OCI-LY1 (cell line): ENCODE measurements around the gene SPATA32.

ENCODE experiments used
- H2AFZ ChIP-seq: fragments of 200-600 bp; sonication (generic), shearing (Covaris generic); 2 replicates; pipeline ENCODE4 v1.6.0; 2014; ENCODE audit warnings: antibody characterized with exemption, mild to moderate bottlenecking, low read length
- H3F3A ChIP-seq: fragments of 200-600 bp; sonication (generic), shearing (Covaris generic); 2 replicates; pipeline ENCODE4 v1.6.0; 2014; ENCODE audit warnings: mild to moderate bottlenecking, antibody characterized with exemption, low read length, moderate library complexity; ENCODE audit not compliant: insufficient read depth
- H3K27ac ChIP-seq: fragments of 200-600 bp; sonication (generic); 2 replicates; pipeline ENCODE4 v1.5.1; 2014; ENCODE audit warnings: low read length, mixed run types, mild to moderate bottlenecking, low read depth; ENCODE audit not compliant: poor library complexity, severe bottlenecking
- H3K27me3 ChIP-seq: fragments of 200-600 bp; sonication (generic); 2 replicates; pipeline ENCODE4 v1.6.0; 2014; ENCODE audit warnings: antibody characterized with exemption, mild to moderate bottlenecking, low read length, moderate library complexity; ENCODE audit not compliant: insufficient read depth
- H3K36me3 ChIP-seq: fragments of 200-600 bp; sonication (generic); 2 replicates; pipeline ENCODE4 v1.6.1; 2014; ENCODE audit warnings: mild to moderate bottlenecking, antibody characterized with exemption, low read length, moderate library complexity, mixed read lengths; ENCODE audit not compliant: insufficient read depth
- H3K4me1 ChIP-seq: fragments of 200-600 bp; sonication (generic); 2 replicates; pipeline ENCODE4 v1.5.1; 2014; ENCODE audit warnings: mild to moderate bottlenecking, low read length, moderate library complexity; ENCODE audit not compliant: insufficient read depth, severe bottlenecking
- H3K4me2 ChIP-seq: fragments of 200-600 bp; sonication (generic), shearing (Covaris generic); 2 replicates; pipeline ENCODE4 v1.6.1; 2014; ENCODE audit warnings: low read length
- H3K4me3 ChIP-seq: fragments of 200-600 bp; sonication (generic); 2 replicates; pipeline ENCODE4 v1.5.1; 2014; ENCODE audit warnings: low read length, low read depth, mild to moderate bottlenecking, mixed read lengths; ENCODE audit not compliant: poor library complexity, severe bottlenecking
- H3K79me2 ChIP-seq: fragments of 200-600 bp; shearing (Covaris generic); 2 replicates; pipeline ENCODE4 v1.6.1; 2016; ENCODE audit warnings: mixed run types, low read length, mixed read lengths; ENCODE audit not compliant: insufficient read depth
- H3K9ac ChIP-seq: fragments of 200-600 bp; sonication (generic), shearing (Covaris generic); 2 replicates; pipeline ENCODE4 v1.6.1; 2014; ENCODE audit warnings: mild to moderate bottlenecking, low read length, mixed read lengths
- H3K9me2 ChIP-seq: fragments of 200-600 bp; sonication (generic), shearing (Covaris generic); 2 replicates; pipeline ENCODE4 v1.6.1; 2014; ENCODE audit warnings: low read depth, mild to moderate bottlenecking, low read length, mixed read lengths
- H3K9me3 ChIP-seq: fragments of 200-600 bp; shearing (Covaris generic); 2 replicates; pipeline ENCODE4 v1.6.1; 2014; ENCODE audit warnings: low read length, mixed read lengths
- H4K20me1 ChIP-seq: fragments of 200-600 bp; sonication (generic), shearing (Covaris generic); 2 replicates; pipeline ENCODE4 v1.6.0; 2016; ENCODE audit warnings: mild to moderate bottlenecking, low read length; ENCODE audit not compliant: insufficient read depth
- CTCF ChIP-seq: fragments of 200-600 bp; sonication (generic), shearing (Covaris generic); IDR thresholded peaks from 2 replicates; pipeline ENCODE4 v1.5.1; 2017; ENCODE audit warnings: mild to moderate bottlenecking, antibody characterized with exemption, low read length, moderate library complexity, mixed read lengths
- EZH2 ChIP-seq: fragments of 200-600 bp; sonication (generic), shearing (Covaris generic); IDR thresholded peaks from 2 replicates; pipeline ENCODE4 v1.8.0; 2017; ENCODE audit warnings: borderline replicate concordance, mixed run types, mild to moderate bottlenecking, antibody characterized with exemption, low read length, moderate library complexity, mixed read lengths

The SPATA32 gene

GRCh38 chr17:45307290-45308015, 45.6 kb upstream of the SPATA32 start:
- no peaks in the 10 kb centered on the region for H4K20me1 ChIP-seq
- H3K36me3 ChIP-seq = peaks cover 10% of the 10 kb centered on the region; the same call in 1 of the 2 replicates
- no peaks in the 10 kb centered on the region for H3K27me3 ChIP-seq
- no peaks in the 10 kb centered on the region for H3K9me2 ChIP-seq
- H3K4me1 ChIP-seq = peaks cover 47% of the 10 kb centered on the region
- no peak overlapping the region for H2AFZ ChIP-seq
- H3F3A ChIP-seq = no peaks in the 10 kb centered on the region
- no peaks in the 10 kb centered on the region for H3K79me2 ChIP-seq
- no peak overlapping the region for H3K9ac ChIP-seq
- peak overlapping the region; percentile 41 for H3K27ac ChIP-seq
- TF ChIP-seq EZH2 = no peak
- TF ChIP-seq CTCF = no peak
- no peak overlapping the region for H3K4me3 ChIP-seq
- peak overlapping the region; percentile 14 for H3K4me2 ChIP-seq
- H3K9me3 ChIP-seq = no peaks in the 10 kb centered on the region

DNA sequence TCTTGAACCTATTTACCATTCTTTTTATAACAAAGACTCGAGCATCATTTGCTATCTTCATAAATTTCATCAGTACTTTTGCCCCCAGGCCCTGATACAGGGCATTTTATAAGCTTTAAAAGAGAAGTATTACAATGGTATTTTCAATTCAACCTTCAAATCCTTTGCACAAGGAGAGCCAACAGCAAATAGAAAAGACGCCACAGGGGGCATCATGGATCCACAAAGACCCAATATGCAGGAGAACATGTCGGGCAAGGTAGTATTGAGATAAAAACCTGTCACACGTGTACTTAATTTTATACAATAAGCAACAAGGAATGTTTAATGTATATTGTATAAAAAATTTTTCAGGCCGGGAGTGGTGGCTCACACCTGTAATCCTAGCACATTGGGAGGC, 44.7 kb upstream of the SPATA32 start:
- no peak overlapping the region for H2AFZ ChIP-seq
- no peaks in the 10 kb centered on the region for H4K20me1 ChIP-seq
- H3K36me3 ChIP-seq = peaks cover 10% of the 10 kb centered on the region; the same call in 1 of the 2 replicates
- H3F3A ChIP-seq = no peaks in the 10 kb centered on the region
- H3K79me2 ChIP-seq = no peaks in the 10 kb centered on the region
- no peaks in the 10 kb centered on the region for H3K27me3 ChIP-seq
- H3K9ac ChIP-seq = no peak overlapping the region
- no peak overlapping the region for H3K27ac ChIP-seq
- H3K9me2 ChIP-seq = no peaks in the 10 kb centered on the region
- H3K4me2 ChIP-seq = no peak overlapping the region
- H3K4me3 ChIP-seq = no peak overlapping the region
- no peaks in the 10 kb centered on the region for H3K9me3 ChIP-seq
- peaks cover 47% of the 10 kb centered on the region for H3K4me1 ChIP-seq
- TF ChIP-seq EZH2 (no peak), CTCF (peak; percentile 42)

GRCh38 chr17:45306094-45306493, 44.2 kb upstream of the SPATA32 start:
- no peak overlapping the region for H2AFZ ChIP-seq
- no peaks in the 10 kb centered on the region for H4K20me1 ChIP-seq
- no peak overlapping the region for H3K27ac ChIP-seq
- peaks cover 46% of the 10 kb centered on the region for H3K4me1 ChIP-seq
- no peaks in the 10 kb centered on the region for H3K9me2 ChIP-seq
- no peaks in the 10 kb centered on the region for H3F3A ChIP-seq
- H3K9me3 ChIP-seq = no peaks in the 10 kb centered on the region
- H3K36me3 ChIP-seq = peaks cover 8% of the 10 kb centered on the region; the same call in 1 of the 2 replicates
- H3K9ac ChIP-seq = no peak overlapping the region
- no peak overlapping the region for H3K4me2 ChIP-seq
- no peak overlapping the region for H3K4me3 ChIP-seq
- H3K27me3 ChIP-seq = no peaks in the 10 kb centered on the region
- H3K79me2 ChIP-seq = no peaks in the 10 kb centered on the region
- TF ChIP-seq CTCF (no peak), EZH2 (no peak)
